Spleen (tissue), 7 donors: ENCODE results near the gene MFSD6L.

Experiments used
- POLR2A ChIP-seq, 3 donors: fragments of 450-650 bp; IDR thresholded peaks; one replicate each; pipeline ENCODE4 v1.5.1; 2017; ENCODE audit warnings: antibody characterized with exemption in 3 of 3, mild to moderate bottlenecking in 1 of 3
- POLR2AphosphoS5 ChIP-seq, 3 donors: sonication (generic); formaldehyde crosslinking; IDR thresholded peaks; one replicate each; pipeline ENCODE4 v1.5.1; 2017; ENCODE audit warnings: antibody characterized with exemption in 3 of 3
- TF ChIP-seq, protein P1 (sequence below), 11 experiments: fragments of 200-600 bp in 7 of 11; fragments of 450-650 bp in 4 of 11; sonication (generic) in 4 of 11; IDR thresholded peaks in 8 of 11; conservative IDR thresholded peaks in 3 of 11; 1 replicate in 7 of 11; 2 replicates in 4 of 11; pipeline versions ENCODE4 v1.4.0 to v1.8.0; 2016 to 2021; ENCODE audit warnings: antibody characterized with exemption in 11 of 11, inconsistent platforms in 4 of 11, mild to moderate bottlenecking in 1 of 11
- donor health status: DM: no; HTN: no; CAD: no; lungs with moderate emphysema.
- donor health status: DM: no; HTN: no; CAD: no.
- donor health status: DM: no; HTN: no; CAD: no.

DNA sequence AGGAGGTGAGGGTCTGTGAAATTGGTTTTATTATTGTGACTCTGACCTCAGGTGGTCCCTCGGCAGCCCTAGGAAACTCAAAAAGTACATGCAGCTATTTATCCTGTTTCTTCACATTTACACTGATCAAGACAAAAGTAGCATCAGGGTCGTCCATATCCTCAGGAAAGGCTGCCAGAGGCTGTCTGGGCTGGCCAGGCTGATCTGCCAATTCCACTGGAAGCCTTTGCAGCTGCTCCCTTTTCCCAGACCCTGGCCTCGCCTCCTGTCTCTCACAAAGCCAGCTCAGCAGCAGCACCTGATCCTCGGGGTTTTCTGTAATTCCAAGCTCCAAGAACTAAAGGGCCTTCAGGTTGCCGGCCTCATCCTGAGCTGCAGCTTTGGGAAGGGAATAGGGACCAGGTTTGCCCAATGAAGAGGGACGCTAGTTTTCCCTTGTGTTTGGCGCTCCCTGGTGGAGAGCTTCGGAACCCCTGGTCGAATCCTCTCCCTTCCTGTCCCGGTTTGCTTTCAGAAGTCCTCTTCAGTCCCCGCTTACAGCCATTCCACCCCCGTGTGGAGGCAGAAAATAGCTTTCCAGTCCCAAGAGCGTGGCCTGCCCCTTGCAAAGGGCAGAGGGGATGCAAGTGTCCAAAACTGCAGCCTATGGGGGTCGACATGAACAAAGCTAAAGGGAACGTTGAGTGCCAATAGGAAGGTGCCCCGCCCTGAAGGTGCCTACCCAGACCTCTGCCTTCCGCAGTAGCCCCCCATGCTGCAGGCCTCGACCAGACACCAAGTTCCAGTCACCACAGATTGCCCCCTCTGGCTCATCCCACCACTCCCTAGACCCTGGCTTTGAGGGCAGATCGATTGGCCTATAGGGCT is 13.4 kb downstream of the MFSD6L start:
- TF ChIP-seq POLR2A (IDR thresholded peaks at IDR 0.05) (no peak), POLR2AphosphoS5 (IDR thresholded peaks at IDR 0.05) (no peak)
- TF ChIP-seq, protein P1, sequence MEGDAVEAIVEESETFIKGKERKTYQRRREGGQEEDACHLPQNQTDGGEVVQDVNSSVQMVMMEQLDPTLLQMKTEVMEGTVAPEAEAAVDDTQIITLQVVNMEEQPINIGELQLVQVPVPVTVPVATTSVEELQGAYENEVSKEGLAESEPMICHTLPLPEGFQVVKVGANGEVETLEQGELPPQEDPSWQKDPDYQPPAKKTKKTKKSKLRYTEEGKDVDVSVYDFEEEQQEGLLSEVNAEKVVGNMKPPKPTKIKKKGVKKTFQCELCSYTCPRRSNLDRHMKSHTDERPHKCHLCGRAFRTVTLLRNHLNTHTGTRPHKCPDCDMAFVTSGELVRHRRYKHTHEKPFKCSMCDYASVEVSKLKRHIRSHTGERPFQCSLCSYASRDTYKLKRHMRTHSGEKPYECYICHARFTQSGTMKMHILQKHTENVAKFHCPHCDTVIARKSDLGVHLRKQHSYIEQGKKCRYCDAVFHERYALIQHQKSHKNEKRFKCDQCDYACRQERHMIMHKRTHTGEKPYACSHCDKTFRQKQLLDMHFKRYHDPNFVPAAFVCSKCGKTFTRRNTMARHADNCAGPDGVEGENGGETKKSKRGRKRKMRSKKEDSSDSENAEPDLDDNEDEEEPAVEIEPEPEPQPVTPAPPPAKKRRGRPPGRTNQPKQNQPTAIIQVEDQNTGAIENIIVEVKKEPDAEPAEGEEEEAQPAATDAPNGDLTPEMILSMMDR (IDR thresholded peaks at IDR 0.05 in 8 of 11, conservative IDR thresholded peaks at IDR 0.05 in 3 of 11): peak; percentile 46 to 92 (median 81)
